K562 (cell line): Measurements from ENCODE around the gene PPP6R3. TPM values are rescaled to one million over a fixed set of nuclear protein-coding genes. Genes with fewer than 3 reads are reported as not detected.

ENCODE experiments used
- ATF3 ChIP-seq, 2 experiments: fragments of 450-650 bp in 1 of 2; sonication (generic) in 1 of 2; formaldehyde crosslinking in 1 of 2; IDR thresholded peaks in 1 of 2; conservative IDR thresholded peaks in 1 of 2; 2 replicates each; pipeline versions ENCODE4 v1.6.1 to v1.8.1; 2016 to 2023; ENCODE audit warnings: mild to moderate bottlenecking in 2 of 2, moderate library complexity in 2 of 2, inconsistent platforms in 1 of 2, missing genetic modification reagents in 1 of 2
- CBFB ChIP-seq: sonication (generic); formaldehyde crosslinking; IDR thresholded peaks from 2 replicates; pipeline ENCODE4 v1.4.0; 2020; ENCODE audit warnings: mild to moderate bottlenecking, missing genetic modification reagents
- CCAR2 ChIP-seq: fragments of 200-400 bp; formaldehyde crosslinking; IDR thresholded peaks from 2 replicates; pipeline ENCODE4 v1.6.1; 2017; ENCODE audit warnings: mild to moderate bottlenecking, low read depth, low read length
- EZH2 ChIP-seq: IDR thresholded peaks from 2 replicates; pipeline ENCODE4 v1.6.1; 2012; ENCODE audit warnings: low read depth, mild to moderate bottlenecking, inconsistent platforms, low read length, borderline replicate concordance
- HLTF ChIP-seq: fragments of 450-650 bp; IDR thresholded peaks from 2 replicates; pipeline ENCODE4 v1.6.1; 2016
- JUND ChIP-seq, 2 experiments: IDR thresholded peaks; 2 replicates in 1 of 2; 3 replicates in 1 of 2; pipeline ENCODE4 v1.6.1; 2011; ENCODE audit warnings: borderline replicate concordance in 2 of 2, low read depth in 2 of 2, low read length in 2 of 2, improper control_type of control experiment in 1 of 2, missing biosample characterization in 1 of 2, missing genetic modification characterization in 1 of 2, missing genetic modification reagents in 1 of 2
- KAT7 ChIP-seq: sonication (generic); formaldehyde crosslinking; IDR thresholded peaks from 2 replicates; pipeline ENCODE4 v1.8.0; 2022; ENCODE audit warnings: missing genetic modification reagents, mild to moderate bottlenecking, borderline replicate concordance
- MAFF ChIP-seq: IDR thresholded peaks from 2 replicates; pipeline ENCODE4 v1.6.1; 2012; ENCODE audit warnings: low read length, improper control_type of control experiment
- MAX ChIP-seq: sonication (generic); formaldehyde crosslinking; IDR thresholded peaks from 2 replicates; pipeline ENCODE4 v1.9.0; 2022; ENCODE audit warnings: mild to moderate bottlenecking, missing genetic modification reagents
- NR2C2 ChIP-seq, 2 experiments: fragments of 200-800 bp in 1 of 2; sonication (Bioruptor generic) in 1 of 2; sonication (generic) in 1 of 2; formaldehyde crosslinking in 1 of 2; IDR thresholded peaks; 2 replicates each; pipeline versions ENCODE4 v1.6.1 to v1.8.0; 2016 to 2022; ENCODE audit warnings: mild to moderate bottlenecking in 1 of 2, missing compliant biosample characterization in 1 of 2, missing genetic modification characterization in 1 of 2, missing genetic modification reagents in 1 of 2
- POLR2AphosphoS5 ChIP-seq: IDR thresholded peaks from 2 replicates; pipeline ENCODE4 v1.6.1; 2011; ENCODE audit warnings: mild to moderate bottlenecking, low read depth, low read length, moderate library complexity; ENCODE audit not compliant: control insufficient read depth, insufficient read depth
- SLC30A9 ChIP-seq: fragments of 250-450 bp; sonication (Bioruptor Pico); IDR thresholded peaks from 2 replicates; pipeline ENCODE4 v1.8.0; 2022; ENCODE audit warnings: mild to moderate bottlenecking, moderate library complexity
- ZNF217 ChIP-seq: sonication (generic); formaldehyde crosslinking; IDR thresholded peaks from 2 replicates; pipeline ENCODE4 v1.8.0; 2022; ENCODE audit warnings: mild to moderate bottlenecking, missing genetic modification reagents
- ZNF224 ChIP-seq: sonication (generic); formaldehyde crosslinking; IDR thresholded peaks from 2 replicates; pipeline ENCODE4 v1.8.0; 2022; ENCODE audit warnings: mild to moderate bottlenecking, missing genetic modification reagents
- ZNF274 ChIP-seq: IDR thresholded peaks from 2 replicates; pipeline ENCODE4 v1.6.1; 2011; ENCODE audit warnings: low read depth, mild to moderate bottlenecking, low read length, moderate library complexity, borderline replicate concordance
- ZNF347 ChIP-seq: fragments of 450-650 bp; formaldehyde crosslinking; IDR thresholded peaks from 2 replicates; pipeline ENCODE4 v1.4.0; 2020; ENCODE audit warnings: low read depth, mild to moderate bottlenecking, moderate library complexity
- ZNF583 ChIP-seq: fragments of 250-450 bp; sonication (Bioruptor Pico); IDR thresholded peaks from 2 replicates; pipeline ENCODE4 v1.4.0; 2020
- polyA plus RNA-seq, 8 experiments: library from polyadenylated mRNA; depleted of rRNA in 4 of 8; stranded (reverse) in 5 of 8; unstranded in 3 of 8; fragments of >200 nt; fragmentation: Nextera tagmentation in 2 of 8; fragmentation: Illumina TruSeq in 1 of 8; extraction: Ambion mirVana in 2 of 8; extraction: Trizol in 1 of 8; gene quantifications; 2 replicates each; pipeline versions ENCODE4 v1.2.1 to v1.2.3, GENCODE V29; 2011 to 2014; ENCODE audit warnings: inconsistent platforms in 1 of 8, missing spikeins in 1 of 8
- total RNA-seq, 7 experiments: library from RNA; depleted of rRNA in 6 of 7; stranded (reverse); fragments of >200 nt in 6 of 7; fragmentation: Illumina TruSeq in 2 of 7; extraction: Trizol in 2 of 7; gene quantifications; 2 replicates each; pipeline versions ENCODE4 v1.2.1 to v1.2.3, GENCODE V29; 2011 to 2021; ENCODE audit warnings: low replicate concordance in 1 of 7
- TF ChIP-seq, protein P1 (sequence below): fragments of 250-450 bp; sonication (Bioruptor Pico); IDR thresholded peaks from 2 replicates; pipeline ENCODE4 v1.4.0; 2020
- TF ChIP-seq, protein P2 (sequence below), 3 experiments: IDR thresholded peaks in 2 of 3; conservative IDR thresholded peaks in 1 of 3; 2 replicates each; pipeline ENCODE4 v1.5.1; 2011 to 2012; ENCODE audit warnings: low read length in 3 of 3, mild to moderate bottlenecking in 3 of 3, control low read depth in 2 of 3, improper control_type of control experiment in 1 of 3, inconsistent platforms in 1 of 3, low read depth in 1 of 3, mixed read lengths in 1 of 3, moderate library complexity in 1 of 3; ENCODE audit not compliant: insufficient read depth in 2 of 3

The PPP6R3 gene
- total and polyA plus RNA-seq, 9 of the 15 experiments (the other 6 are each of a cell fraction or from before 2014, with no cell fraction given) = 20.3 to 117 (median 80.6) TPM

DNA sequence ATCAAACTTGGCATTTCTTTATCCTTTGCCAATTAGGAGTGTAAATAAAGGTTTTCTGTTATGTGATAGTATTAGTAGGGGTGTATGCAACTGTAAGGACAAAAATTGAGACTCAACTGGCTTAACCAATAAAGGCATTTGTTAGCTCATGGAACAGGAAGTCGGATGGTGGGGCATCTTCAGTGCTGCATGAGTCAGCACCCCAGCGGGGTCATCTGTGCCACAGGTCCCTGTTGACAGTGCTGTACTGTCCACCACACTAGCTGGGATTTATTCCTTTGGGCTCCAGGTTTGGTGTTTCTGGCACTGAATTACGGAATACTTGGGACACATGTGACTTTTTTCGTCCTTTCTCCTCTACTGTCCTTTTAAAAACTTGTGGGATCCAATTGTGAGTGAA, 86.0 kb downstream of the PPP6R3 start (continued):
- TF ChIP-seq ZNF274 (no peak), ATF3 (IDR thresholded peaks at IDR 0.05) (0 out of 2 replicates have a peak, but pooled peaks have one; percentile 12), ATF3 (CRISPR knock-in tag; conservative IDR thresholded peaks at IDR 0.05) (no peak), NR2C2 (CRISPR knock-in tag; IDR thresholded peaks at IDR 0.05) (no peak), NR2C2 (tag; IDR thresholded peaks at IDR 0.05) (peak; percentile 22; the same call in 1 of the 2 replicates), CCAR2 (no peak), ZNF583 (no peak), ZNF347 (no peak), POLR2AphosphoS5 (no peak), MAFF (peak; percentile 27; the same call in 1 of the 2 replicates), SLC30A9 (CRISPR knock-in tag) (no peak), ZNF224 (CRISPR knock-in tag) (no peak), MAX (CRISPR knock-in tag) (no peak), HLTF (no peak), EZH2 (no peak), CBFB (CRISPR knock-in tag) (no peak), JUND (IDR thresholded peaks at IDR 0.05; ENCODE audit: borderline replicate concordance, low read depth, low read length) (0 out of 2 replicates have a peak, but pooled peaks have one; percentile 26), JUND (tag; IDR thresholded peaks at IDR 0.05; ENCODE audit: borderline replicate concordance, low read depth, low read length) (no peak), KAT7 (no peak), ZNF217 (CRISPR knock-in tag) (no peak)
- TF ChIP-seq, protein P1, sequence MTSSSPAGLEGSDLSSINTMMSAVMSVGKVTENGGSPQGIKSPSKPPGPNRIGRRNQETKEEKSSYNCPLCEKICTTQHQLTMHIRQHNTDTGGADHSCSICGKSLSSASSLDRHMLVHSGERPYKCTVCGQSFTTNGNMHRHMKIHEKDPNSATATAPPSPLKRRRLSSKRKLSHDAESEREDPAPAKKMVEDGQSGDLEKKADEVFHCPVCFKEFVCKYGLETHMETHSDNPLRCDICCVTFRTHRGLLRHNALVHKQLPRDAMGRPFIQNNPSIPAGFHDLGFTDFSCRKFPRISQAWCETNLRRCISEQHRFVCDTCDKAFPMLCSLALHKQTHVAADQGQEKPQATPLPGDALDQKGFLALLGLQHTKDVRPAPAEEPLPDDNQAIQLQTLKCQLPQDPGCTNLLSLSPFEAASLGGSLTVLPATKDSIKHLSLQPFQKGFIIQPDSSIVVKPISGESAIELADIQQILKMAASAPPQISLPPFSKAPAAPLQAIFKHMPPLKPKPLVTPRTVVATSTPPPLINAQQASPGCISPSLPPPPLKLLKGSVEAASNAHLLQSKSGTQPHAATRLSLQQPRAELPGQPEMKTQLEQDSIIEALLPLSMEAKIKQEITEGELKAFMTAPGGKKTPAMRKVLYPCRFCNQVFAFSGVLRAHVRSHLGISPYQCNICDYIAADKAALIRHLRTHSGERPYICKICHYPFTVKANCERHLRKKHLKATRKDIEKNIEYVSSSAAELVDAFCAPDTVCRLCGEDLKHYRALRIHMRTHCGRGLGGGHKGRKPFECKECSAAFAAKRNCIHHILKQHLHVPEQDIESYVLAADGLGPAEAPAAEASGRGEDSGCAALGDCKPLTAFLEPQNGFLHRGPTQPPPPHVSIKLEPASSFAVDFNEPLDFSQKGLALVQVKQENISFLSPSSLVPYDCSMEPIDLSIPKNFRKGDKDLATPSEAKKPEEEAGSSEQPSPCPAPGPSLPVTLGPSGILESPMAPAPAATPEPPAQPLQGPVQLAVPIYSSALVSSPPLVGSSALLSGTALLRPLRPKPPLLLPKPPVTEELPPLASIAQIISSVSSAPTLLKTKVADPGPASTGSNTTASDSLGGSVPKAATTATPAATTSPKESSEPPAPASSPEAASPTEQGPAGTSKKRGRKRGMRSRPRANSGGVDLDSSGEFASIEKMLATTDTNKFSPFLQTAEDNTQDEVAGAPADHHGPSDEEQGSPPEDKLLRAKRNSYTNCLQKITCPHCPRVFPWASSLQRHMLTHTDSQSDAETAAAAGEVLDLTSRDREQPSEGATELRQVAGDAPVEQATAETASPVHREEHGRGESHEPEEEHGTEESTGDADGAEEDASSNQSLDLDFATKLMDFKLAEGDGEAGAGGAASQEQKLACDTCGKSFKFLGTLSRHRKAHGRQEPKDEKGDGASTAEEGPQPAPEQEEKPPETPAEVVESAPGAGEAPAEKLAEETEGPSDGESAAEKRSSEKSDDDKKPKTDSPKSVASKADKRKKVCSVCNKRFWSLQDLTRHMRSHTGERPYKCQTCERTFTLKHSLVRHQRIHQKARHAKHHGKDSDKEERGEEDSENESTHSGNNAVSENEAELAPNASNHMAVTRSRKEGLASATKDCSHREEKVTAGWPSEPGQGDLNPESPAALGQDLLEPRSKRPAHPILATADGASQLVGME (CRISPR knock-in tag) = no peak
- TF ChIP-seq, protein P2, sequence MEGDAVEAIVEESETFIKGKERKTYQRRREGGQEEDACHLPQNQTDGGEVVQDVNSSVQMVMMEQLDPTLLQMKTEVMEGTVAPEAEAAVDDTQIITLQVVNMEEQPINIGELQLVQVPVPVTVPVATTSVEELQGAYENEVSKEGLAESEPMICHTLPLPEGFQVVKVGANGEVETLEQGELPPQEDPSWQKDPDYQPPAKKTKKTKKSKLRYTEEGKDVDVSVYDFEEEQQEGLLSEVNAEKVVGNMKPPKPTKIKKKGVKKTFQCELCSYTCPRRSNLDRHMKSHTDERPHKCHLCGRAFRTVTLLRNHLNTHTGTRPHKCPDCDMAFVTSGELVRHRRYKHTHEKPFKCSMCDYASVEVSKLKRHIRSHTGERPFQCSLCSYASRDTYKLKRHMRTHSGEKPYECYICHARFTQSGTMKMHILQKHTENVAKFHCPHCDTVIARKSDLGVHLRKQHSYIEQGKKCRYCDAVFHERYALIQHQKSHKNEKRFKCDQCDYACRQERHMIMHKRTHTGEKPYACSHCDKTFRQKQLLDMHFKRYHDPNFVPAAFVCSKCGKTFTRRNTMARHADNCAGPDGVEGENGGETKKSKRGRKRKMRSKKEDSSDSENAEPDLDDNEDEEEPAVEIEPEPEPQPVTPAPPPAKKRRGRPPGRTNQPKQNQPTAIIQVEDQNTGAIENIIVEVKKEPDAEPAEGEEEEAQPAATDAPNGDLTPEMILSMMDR (IDR thresholded peaks at IDR 0.05 in 2 of 3, conservative IDR thresholded peaks at IDR 0.05 in 1 of 3; ENCODE audit: insufficient read depth in 2 of 3, low read depth in 1 of 3, low read length in 3 of 3) = no peak
